Ovary (tissue), 9 donors: ENCODE results near the gene CFAP20DC. TPM values are rescaled to one million over a fixed set of nuclear protein-coding genes. Genes with fewer than 3 reads are reported as not detected.

ENCODE experiments used
- DNase-seq, 5 donors: peaks; one replicate each; pipeline ENCODE4 v3.0.0-alpha.2; 2019 to 2020
- H3K27ac ChIP-seq, 2 donors: fragments of 200-600 bp; one replicate each; pipeline versions ENCODE4 v1.5.1 to v1.8.0; 2019 to 2022
- H3K27me3 ChIP-seq: fragments of 200-600 bp; one replicate; pipeline ENCODE4 v1.8.0; 2022
- H3K36me3 ChIP-seq: fragments of 200-600 bp; sonication (generic); one replicate; pipeline ENCODE4 v1.5.1; 2019
- H3K4me1 ChIP-seq: one replicate; pipeline ENCODE4 v1.8.1; 2013; ENCODE audit warnings: mild to moderate bottlenecking, moderate library complexity; ENCODE audit not compliant: insufficient read depth
- H3K4me3 ChIP-seq: fragments of 200-600 bp; sonication (generic); one replicate; pipeline ENCODE4 v1.5.1; 2017
- H3K9me3 ChIP-seq, 2 donors: fragments of 200-600 bp in 1 of 2; sonication (generic) in 1 of 2; one replicate each; pipeline versions ENCODE4 v1.5.1 to v1.8.1; 2013 to 2019; ENCODE audit warnings: mild to moderate bottlenecking in 1 of 2, moderate library complexity in 1 of 2
- EP300 ChIP-seq: sonication (generic); formaldehyde crosslinking; IDR thresholded peaks from one replicate; pipeline ENCODE4 v1.6.1; 2017; ENCODE audit warnings: antibody characterized with exemption
- POLR2A ChIP-seq: fragments of 450-650 bp; IDR thresholded peaks from one replicate; pipeline ENCODE4 v1.6.1; 2017; ENCODE audit warnings: antibody characterized with exemption, mild to moderate bottlenecking, moderate library complexity
- WGBS, 3 donors: extraction: QIAGEN DNeasy Blood & Tissue Kit in 1 of 3; methylation state at CpG; one replicate each; pipeline versions ENCODE4 v1.1.5 to v1.1.7; 2013 to 2017; 5-methylcytosine and 5-hydroxymethylcytosine counted together
- intact Hi-C, 4 donors: fragments of 100-400 bp; cut with DNase I; formaldehyde crosslinking; loops; one replicate each; pipeline versions ENCODE4 v1.11.0 to v1.15.1; 2022 to 2023
- polyA plus RNA-seq, 2 donors: library from polyadenylated mRNA; stranded (reverse); fragments of 200-250 nt in 1 of 2; fragments of 350-450 nt in 1 of 2; fragmentation: Illumina TruSeq in 1 of 2; extraction: RNeasy Lipid Tissue Mini Kit (QIAGEN cat#74804) in 1 of 2; gene quantifications; one replicate each; pipeline ENCODE4 v1.2.3, GENCODE V29; 2013 to 2014
- total RNA-seq, 7 donors: library from RNA; depleted of rRNA in 2 of 7; stranded (reverse); fragments of >200 nt in 2 of 7; fragmentation: NEBNext Ultra II Directional in 3 of 7; extraction: Animal tissue kit (Norgen Biotek cat#: 25700) in 3 of 7; gene quantifications; one replicate each; pipeline versions ENCODE4 v1.1.0 to v1.2.4, GENCODE V29; 2016 to 2023
- TF ChIP-seq, protein P1 (sequence below), 3 donors: fragments of 450-650 bp in 2 of 3; fragments of 200-600 bp in 1 of 3; IDR thresholded peaks; one replicate each; pipeline versions ENCODE4 v1.5.1 to v1.8.0; 2016 to 2022; ENCODE audit warnings: antibody characterized with exemption in 3 of 3, mild to moderate bottlenecking in 1 of 3
- donor health status: DM: no; HTN: no; CAD: no; lungs with moderate emphysema.
- donor health status: DM: no; HTN: no; CAD: no.
- donor health status: Bipolar disorder and iron deficiency.
- donor health status: DM: yes; HTN: yes; CAD: no.
- donor health status: DM: no; HTN: no; CAD: no.
- donor health status: DM: yes; HTN: yes; CAD: no.

Gene CFAP20DC
- total and polyA plus RNA-seq, 9 donors: 0.10 to 2.4 (median 0.47) TPM

DNA sequence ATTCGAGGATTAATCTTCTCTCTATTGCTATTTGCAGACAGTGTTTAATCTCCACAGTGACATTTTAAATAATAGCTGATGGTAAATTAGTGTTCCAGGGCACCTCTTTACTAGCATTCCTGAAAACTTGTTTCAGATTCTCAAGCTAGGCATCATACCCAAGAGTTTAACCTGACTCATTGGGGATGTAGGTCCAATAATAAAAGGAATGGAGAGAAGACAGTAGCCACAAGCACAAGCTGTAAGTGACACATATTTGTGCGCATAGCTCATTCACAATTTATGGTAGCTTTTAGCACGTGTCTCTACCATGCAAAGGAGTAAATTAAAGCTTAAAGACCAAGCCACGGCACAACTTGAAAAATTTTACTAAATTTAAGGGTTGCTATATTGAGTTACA lies 212.0 kb downstream of the CFAP20DC start:
- 79 to 87% (median 83%) methylated on average over 4 of the region's 4 CpGs for WGBS, 3 donors
- no peak for DNase-seq
- intact Hi-C loops: no loop called here

DNA sequence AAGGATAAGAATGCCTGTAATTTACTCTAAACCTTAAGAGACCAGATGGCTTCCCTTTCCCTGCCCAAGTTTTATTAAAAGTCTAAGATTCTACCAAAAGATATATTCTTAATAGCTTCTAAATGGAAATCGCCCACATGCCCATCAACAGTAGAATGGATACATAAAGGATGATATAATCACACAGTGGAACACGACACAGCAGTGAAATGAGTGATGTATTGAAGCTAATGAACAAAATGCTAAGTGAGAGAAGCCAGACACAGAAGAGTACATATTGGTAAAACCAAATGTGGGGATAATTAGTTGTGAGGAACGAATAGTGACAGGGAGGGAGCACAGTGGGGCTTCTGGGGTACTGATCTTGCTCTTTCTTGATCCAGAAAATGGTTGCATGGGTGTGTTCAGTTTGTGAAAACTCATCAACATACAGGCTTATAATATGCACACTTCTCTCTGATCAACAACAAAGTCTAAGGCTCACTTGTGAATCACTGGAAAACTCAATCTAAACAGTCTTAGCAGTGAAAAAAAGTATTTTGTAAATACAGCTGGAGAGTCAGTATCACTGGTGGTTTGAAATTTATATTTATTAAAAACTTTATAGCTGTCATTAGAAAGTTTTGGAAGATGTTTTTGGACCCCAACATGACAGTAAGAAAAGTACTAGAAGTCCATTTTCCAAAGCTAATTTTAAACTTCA lies 212.5 kb downstream of the CFAP20DC start:
- intact Hi-C loops: no loop called here
- TF ChIP-seq EP300: no peak
- TF ChIP-seq, protein P1, sequence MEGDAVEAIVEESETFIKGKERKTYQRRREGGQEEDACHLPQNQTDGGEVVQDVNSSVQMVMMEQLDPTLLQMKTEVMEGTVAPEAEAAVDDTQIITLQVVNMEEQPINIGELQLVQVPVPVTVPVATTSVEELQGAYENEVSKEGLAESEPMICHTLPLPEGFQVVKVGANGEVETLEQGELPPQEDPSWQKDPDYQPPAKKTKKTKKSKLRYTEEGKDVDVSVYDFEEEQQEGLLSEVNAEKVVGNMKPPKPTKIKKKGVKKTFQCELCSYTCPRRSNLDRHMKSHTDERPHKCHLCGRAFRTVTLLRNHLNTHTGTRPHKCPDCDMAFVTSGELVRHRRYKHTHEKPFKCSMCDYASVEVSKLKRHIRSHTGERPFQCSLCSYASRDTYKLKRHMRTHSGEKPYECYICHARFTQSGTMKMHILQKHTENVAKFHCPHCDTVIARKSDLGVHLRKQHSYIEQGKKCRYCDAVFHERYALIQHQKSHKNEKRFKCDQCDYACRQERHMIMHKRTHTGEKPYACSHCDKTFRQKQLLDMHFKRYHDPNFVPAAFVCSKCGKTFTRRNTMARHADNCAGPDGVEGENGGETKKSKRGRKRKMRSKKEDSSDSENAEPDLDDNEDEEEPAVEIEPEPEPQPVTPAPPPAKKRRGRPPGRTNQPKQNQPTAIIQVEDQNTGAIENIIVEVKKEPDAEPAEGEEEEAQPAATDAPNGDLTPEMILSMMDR (IDR thresholded peaks at IDR 0.05): no peak

More for the DNA sequence above, 212.0 kb downstream of the CFAP20DC start:
- H3K4me3 ChIP-seq: no peak overlapping the region
- no peaks in the 10 kb centered on the region for H3K36me3 ChIP-seq
- no peaks in the 10 kb centered on the region for H3K4me1 ChIP-seq
- TF ChIP-seq, protein P1 (IDR thresholded peaks at IDR 0.05): no peak
- TF ChIP-seq POLR2A (no peak), EP300 (no peak)
- no peaks in the 10 kb centered on the region for H3K9me3 ChIP-seq
- no peaks in the 10 kb centered on the region for H3K27me3 ChIP-seq
- H3K27ac ChIP-seq: no peak overlapping the region

DNA sequence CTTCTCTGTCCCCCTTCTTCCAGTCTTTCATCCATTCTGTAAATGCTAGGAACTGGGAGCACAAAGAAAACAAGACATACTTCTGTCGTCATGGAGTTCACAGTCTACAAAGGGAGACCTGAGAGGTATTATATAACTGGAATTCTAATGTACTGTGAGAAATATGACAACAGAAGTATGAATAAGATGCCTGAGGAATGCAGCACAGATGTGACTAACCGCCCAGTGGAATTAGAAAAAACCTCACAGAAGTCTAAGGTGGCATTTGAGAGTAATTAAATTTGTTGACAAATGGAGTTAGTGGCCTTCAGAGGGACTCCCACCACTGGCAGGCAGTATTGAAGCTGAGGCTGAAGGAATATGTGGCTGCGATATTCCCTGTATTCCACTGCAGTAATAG lies 214.7 kb downstream of the CFAP20DC start:
- H3K27me3 ChIP-seq: no peaks in the 10 kb centered on the region
- H3K4me3 ChIP-seq: no peak overlapping the region
- no peaks in the 10 kb centered on the region for H3K9me3 ChIP-seq
- TF ChIP-seq POLR2A: no peak
- H3K27ac ChIP-seq: no peak overlapping the region
- DNase-seq: no peak
- H3K4me1 ChIP-seq: no peaks in the 10 kb centered on the region
- 59 to 81% (median 72%) methylated on average over 3 of the region's 3 CpGs for WGBS, 3 donors
- H3K36me3 ChIP-seq: no peaks in the 10 kb centered on the region
- intact Hi-C loops: no loop called here

More for the DNA sequence above, 212.5 kb downstream of the CFAP20DC start:
- Histone ChIP-seq H3K27me3 (no peaks in the 10 kb centered on the region), H3K4me3 (no peak overlapping the region), H3K4me1 (no peaks in the 10 kb centered on the region), H3K36me3 (no peaks in the 10 kb centered on the region), H3K9me3 (no peaks in the 10 kb centered on the region), H3K27ac (no peak overlapping the region)
- no peak for DNase-seq
- WGBS, 3 donors: 93 to 95% (median 95%) methylated on average over 3 of the region's 3 CpGs

DNA sequence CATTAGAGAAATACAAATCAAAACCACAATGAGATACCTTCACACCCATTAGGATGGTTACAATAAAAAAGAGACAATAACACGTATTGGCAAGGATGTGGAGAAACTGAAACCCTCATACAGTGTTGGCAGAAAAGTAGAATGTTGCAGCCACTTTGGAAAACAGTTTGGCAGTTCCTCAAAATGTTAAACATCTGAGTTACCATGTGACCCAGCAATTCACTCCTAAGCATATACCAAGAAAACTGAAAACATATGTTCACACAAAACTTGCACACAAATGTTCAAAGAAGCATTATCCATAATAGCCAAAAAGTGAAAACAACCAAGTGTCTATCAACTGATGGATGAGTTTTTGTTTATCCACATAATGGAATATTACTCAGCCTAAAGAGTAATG lies 216.3 kb downstream of the CFAP20DC start:
- H3K27me3 ChIP-seq: no peaks in the 10 kb centered on the region
- no peak overlapping the region for H3K4me3 ChIP-seq
- intact Hi-C loops: no loop called here
- H3K4me1 ChIP-seq: no peaks in the 10 kb centered on the region
- DNase-seq: no peak
- no peaks in the 10 kb centered on the region for H3K9me3 ChIP-seq
- 68 to 80% (median 74%) methylated on average over 1 of the region's 1 CpG for WGBS, 3 donors
- no peak overlapping the region for H3K27ac ChIP-seq
- no peaks in the 10 kb centered on the region for H3K36me3 ChIP-seq
- TF ChIP-seq POLR2A (no peak), EP300 (no peak)
- TF ChIP-seq, protein P1 (IDR thresholded peaks at IDR 0.05): no peak

DNA sequence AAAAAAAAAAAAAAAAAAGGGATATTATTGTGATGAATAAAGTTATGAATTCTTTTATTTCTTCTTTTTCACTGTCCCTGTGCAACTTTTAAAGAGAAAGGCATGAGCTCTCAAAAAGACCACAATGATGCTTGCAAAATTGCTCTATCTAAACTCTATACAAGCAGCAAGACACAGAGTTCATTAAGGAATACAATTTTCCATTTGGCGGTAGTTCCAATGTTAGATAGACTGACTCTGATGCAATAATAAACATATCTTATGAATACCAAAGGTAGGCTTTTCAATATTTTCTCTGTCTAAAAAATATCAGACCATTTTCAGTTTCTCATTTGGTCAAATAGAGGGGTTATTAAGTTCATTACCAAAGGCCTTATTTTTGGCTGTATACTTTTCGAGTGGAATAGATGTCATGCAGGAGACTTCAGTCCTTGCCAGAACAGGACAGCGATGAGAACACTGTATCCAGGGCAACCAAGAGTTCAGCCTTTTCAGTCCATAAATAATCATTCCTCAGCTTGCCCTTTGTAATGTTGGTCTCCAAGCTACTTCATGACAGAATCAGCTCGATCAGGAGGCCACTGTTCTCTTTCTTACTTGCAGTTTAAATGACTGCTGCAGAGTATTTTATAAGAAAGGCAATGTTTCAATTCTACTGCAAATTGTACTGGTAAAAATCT lies 220.4 kb downstream of the CFAP20DC start:
- intact Hi-C loops: no loop called here
- no peak overlapping the region for H3K27ac ChIP-seq
- H3K36me3 ChIP-seq: no peaks in the 10 kb centered on the region
- no peaks in the 10 kb centered on the region for H3K4me1 ChIP-seq
- H3K9me3 ChIP-seq: no peaks in the 10 kb centered on the region
- no peak for DNase-seq
- H3K4me3 ChIP-seq: no peak overlapping the region
- no peak for TF ChIP-seq POLR2A
- TF ChIP-seq, protein P1 (IDR thresholded peaks at IDR 0.05): no peak
- no peak for TF ChIP-seq EP300
- no peaks in the 10 kb centered on the region for H3K27me3 ChIP-seq
- WGBS, 3 donors: 59 to 63% (median 62%) methylated on average over 4 of the region's 4 CpGs
